ENCODE results near the gene SEC31A. TPM values are rescaled to one million over a fixed set of nuclear protein-coding genes. Genes with fewer than 3 reads are reported as not detected.

The SEC31A gene
- total RNA-seq, 1 donor from 2014 or later, result 98.8 TPM

DNA sequence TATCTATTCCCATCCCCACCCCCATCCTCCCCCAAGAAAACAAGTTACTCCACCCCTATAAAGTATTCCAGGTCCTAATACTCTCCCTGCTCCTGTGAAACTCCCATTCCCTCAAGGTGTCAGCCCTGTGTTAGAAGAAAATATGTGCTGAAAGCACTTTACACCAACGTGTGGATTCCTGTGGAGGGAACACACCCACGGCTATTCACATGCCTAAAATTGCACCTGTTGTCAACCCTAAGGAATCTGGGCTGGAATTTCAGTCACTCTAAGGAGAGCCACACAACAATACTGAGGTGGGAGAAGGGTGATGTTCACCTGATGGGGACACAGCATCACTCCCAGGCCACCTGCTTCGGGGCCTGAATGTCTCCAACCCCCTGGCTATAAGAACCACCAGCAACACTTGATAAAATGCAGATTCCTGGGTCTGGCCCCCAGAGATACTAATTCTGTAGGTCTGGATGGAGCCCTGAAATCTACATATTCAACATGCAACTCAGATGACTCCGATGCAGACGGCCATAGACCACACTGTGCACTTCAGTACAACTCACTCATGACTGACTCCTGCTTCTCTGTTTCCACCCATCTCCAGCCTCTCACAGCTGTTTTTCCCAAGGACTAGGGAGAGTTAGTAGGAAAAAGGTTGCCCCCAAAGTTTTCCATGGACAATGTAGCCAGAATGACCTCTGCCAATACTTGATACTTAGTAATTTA, 108.2 kb downstream of the SEC31A start:
- no peak for DNase-seq (ENCODE audit: low read depth)
- H3K4me3 ChIP-seq (ENCODE audit: low read depth, low read length), result no peak overlapping the region
- TF ChIP-seq, protein P1, sequence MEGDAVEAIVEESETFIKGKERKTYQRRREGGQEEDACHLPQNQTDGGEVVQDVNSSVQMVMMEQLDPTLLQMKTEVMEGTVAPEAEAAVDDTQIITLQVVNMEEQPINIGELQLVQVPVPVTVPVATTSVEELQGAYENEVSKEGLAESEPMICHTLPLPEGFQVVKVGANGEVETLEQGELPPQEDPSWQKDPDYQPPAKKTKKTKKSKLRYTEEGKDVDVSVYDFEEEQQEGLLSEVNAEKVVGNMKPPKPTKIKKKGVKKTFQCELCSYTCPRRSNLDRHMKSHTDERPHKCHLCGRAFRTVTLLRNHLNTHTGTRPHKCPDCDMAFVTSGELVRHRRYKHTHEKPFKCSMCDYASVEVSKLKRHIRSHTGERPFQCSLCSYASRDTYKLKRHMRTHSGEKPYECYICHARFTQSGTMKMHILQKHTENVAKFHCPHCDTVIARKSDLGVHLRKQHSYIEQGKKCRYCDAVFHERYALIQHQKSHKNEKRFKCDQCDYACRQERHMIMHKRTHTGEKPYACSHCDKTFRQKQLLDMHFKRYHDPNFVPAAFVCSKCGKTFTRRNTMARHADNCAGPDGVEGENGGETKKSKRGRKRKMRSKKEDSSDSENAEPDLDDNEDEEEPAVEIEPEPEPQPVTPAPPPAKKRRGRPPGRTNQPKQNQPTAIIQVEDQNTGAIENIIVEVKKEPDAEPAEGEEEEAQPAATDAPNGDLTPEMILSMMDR (conservative IDR thresholded peaks at IDR 0.05; ENCODE audit: low read depth, low read length), result no peak

DNA sequence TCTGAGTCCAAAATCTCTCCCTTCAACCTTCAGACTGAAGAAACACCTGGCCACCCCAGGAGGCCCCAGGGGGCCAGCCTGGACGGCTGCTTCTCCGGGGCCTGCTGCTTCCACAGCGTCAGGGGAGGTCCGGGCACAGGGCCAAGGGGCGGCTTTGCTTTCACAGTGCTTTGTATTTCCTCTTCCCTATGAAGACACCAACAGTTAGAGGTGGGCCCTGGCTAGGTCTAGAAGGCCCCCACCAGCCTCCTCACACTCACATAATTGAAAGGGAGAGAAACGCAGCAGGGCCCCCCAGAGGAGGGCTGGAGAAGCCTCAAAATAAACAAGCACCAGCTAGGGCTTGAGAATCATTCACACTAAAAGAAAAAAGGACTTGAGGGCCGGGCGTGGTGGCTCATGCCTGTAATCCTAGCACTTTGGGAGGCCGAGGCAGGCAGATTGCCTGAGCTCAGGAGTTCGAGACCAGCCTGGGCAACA, 110.2 kb downstream of the SEC31A start:
- TF ChIP-seq, protein P1 (conservative IDR thresholded peaks at IDR 0.05; ENCODE audit: low read depth, low read length), result no peak
- DNase-seq (ENCODE audit: low read depth), result no peak
- H3K4me3 ChIP-seq (ENCODE audit: low read depth, low read length), result no peak overlapping the region

- H3K4me3 ChIP-seq (ENCODE audit: low read depth, low read length), result no peak overlapping the region
- no peak for DNase-seq (ENCODE audit: low read depth)
- TF ChIP-seq, protein P1 (conservative IDR thresholded peaks at IDR 0.05; ENCODE audit: low read depth, low read length), result no peak
Observed at GRCh38 chr4:82780170-82780751, 110.7 kb downstream of the SEC31A start.

DNA sequence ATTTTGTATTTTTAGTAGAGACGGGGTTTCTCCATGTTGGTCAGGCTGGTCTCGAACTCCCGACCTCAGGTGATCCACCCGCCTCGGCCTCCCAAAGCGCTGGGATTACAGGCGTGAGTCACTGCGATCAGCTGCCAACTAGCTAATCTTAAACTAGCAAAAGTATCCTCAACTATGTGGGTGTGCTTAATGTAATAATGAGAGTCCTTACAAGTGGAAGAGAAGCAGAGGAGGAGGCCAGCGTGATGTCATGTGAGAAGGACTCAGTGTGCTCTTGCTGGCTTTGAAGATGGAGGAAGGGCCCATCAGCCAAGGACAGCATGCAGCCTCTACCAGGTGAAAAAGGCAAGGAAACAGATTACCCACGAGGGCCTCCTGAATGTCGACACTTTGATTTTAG, 111.9 kb downstream of the SEC31A start:
- H3K4me3 ChIP-seq (ENCODE audit: low read depth, low read length), result no peak overlapping the region
- TF ChIP-seq, protein P1 (conservative IDR thresholded peaks at IDR 0.05; ENCODE audit: low read depth, low read length), result no peak
- DNase-seq (ENCODE audit: low read depth), result peak; percentile 57

DNA sequence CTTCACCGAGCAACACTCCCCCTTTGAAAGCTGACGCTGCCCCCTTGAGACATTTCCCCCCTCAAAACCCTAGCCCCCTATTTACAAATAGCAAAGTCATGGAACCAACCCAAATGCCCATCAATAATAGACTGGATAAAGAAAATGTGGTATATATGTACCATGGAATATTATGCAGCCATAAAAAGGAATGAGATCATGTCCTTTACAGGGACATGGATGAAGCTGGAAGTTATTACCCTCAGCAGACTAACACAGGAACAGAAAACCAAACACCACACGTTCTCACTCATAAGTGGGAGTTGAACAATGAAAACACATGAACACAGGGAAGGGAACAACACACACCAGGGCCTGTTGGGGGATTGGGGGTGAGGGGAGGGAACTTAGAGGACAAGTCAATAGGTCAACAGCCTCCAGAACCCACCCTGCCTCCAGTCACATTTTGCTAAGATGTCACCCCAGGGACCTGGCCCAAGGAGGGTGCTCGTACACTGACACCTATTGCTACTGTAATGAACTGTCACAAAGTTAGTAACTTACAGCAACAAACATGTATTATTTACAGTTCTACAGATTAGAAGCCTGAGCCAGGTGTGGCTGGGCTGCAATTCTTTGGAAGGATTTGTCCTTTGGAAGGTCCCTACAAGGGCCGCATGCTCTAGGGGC, 113.0 kb downstream of the SEC31A start:
- TF ChIP-seq, protein P1 (conservative IDR thresholded peaks at IDR 0.05; ENCODE audit: low read depth, low read length), result no peak
- DNase-seq (ENCODE audit: low read depth), result no peak
- no peak overlapping the region for H3K4me3 ChIP-seq (ENCODE audit: low read depth, low read length)

DNA sequence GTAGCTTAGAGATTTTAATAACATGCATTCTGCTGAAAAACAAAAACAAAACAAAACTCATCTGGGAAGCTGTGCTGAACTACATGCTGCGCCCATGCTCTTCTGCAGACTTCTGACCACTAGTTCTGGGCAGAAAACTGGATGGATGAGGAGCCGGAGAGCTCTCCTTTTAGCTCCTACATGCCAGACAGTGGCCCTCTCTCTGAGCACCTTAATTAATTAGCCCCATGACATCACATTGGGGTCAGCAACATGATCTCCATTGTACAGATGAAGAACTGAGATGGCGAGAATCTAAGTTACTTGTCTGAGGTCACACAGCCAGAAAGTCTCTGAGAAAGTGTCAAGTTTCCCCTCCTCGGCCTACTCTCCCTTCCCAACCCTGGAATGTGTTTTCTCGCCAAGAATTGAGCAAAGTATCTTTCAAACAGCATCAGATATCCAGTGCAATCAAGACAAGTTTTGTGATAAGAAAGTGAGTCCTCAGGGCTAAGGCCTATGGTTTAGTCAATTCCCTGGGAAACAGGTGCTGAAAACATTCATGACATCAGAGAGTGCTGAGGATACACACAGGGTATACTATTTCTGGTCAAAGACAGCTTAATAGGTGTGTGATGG, 113.9 kb downstream of the SEC31A start:
- DNase-seq (ENCODE audit: low read depth), result no peak

More for the DNA sequence above, 113.9 kb downstream of the SEC31A start:
- TF ChIP-seq, protein P1 (conservative IDR thresholded peaks at IDR 0.05; ENCODE audit: low read depth, low read length), result no peak
- H3K4me3 ChIP-seq (ENCODE audit: low read depth, low read length), result no peak overlapping the region

All from epithelial cell of proximal tubule (primary cell).